Stimulated activated CD8-positive, alpha-beta memory T cell treated with anti-CD3 and anti-CD28 coated beads, Interleukin-15, amount 100 ng/mL, for 48 hours (primary cell): ENCODE measurements around the gene GBF1.

Source experiments
- DNase-seq, 2 donors: peaks; one replicate each; pipeline ENCODE4 v3.0.0-alpha.2; 2020; ENCODE audit warnings: low read depth in 2 of 2

The GBF1 gene

GRCh38 chr10:102395400-102396316, 150.3 kb downstream of the GBF1 start, which contains the start of gene NFKB2:
Gene NFKB2 (plus strand): TSS chr10:102395705. CDS start chr10:102395960, 255 bp downstream.
- DNase-seq = peak; percentile 85 to 86

- DNase-seq = no peak
Measured at GRCh38 chr10:102396317-102396650, 151.0 kb downstream of the GBF1 start.

DNA sequence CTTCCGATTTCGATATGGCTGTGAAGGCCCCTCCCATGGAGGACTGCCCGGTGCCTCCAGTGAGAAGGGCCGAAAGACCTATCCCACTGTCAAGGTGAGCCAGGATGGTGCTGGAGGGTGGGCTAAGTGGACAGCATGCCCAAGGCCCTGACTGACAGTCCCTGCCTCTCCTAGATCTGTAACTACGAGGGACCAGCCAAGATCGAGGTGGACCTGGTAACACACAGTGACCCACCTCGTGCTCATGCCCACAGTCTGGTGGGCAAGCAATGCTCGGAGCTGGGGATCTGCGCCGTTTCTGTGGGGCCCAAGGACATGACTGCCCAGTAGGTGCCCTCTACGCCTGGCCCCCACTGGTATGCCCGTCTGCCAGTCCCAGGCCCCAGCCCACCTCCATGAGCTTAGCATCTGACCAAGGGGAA, 151.4 kb downstream of the GBF1 start:
- no peak for DNase-seq

GRCh38 chr10:102397222-102398171, 152.2 kb downstream of the GBF1 start:
- DNase-seq = no peak

- DNase-seq = no peak
Measured at GRCh38 chr10:102398172-102399020, 153.1 kb downstream of the GBF1 start.

DNA sequence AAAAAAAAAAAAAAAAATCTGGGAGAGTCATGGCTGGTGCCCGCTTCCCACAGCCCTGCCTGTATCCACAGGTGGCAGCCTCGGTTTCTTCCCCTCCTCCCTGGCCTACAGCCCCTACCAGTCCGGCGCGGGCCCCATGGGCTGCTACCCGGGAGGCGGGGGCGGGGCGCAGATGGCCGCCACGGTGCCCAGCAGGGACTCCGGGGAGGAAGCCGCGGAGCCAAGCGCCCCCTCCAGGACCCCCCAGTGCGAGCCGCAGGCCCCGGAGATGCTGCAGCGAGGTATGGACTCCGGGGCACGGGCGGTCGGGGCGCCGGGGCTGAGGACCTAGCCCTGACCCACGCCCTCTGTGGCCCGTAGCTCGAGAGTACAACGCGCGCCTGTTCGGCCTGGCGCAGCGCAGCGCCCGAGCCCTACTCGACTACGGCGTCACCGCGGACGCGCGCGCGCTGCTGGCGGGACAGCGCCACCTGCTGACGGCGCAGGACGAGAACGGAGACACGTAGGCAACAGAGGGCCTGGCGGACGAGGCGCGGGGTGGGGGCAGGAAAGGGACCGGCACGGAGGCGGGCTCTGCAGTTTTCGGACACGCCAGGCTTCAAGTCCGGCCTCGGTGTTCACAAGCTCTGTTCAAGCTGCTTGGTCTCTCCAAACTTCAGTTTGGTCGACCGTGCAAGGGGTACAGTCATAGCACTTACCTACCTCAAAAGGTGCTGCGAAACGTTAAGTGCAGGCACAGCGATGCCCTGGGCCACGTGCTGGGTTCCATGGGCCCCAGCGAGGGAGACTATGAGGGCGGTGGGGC, 154.1 kb downstream of the GBF1 start:
- peak; percentile 82 to 86 for DNase-seq

- no peak for DNase-seq
Measured at GRCh38 chr10:102400076-102400475, 154.7 kb downstream of the GBF1 start.

DNA sequence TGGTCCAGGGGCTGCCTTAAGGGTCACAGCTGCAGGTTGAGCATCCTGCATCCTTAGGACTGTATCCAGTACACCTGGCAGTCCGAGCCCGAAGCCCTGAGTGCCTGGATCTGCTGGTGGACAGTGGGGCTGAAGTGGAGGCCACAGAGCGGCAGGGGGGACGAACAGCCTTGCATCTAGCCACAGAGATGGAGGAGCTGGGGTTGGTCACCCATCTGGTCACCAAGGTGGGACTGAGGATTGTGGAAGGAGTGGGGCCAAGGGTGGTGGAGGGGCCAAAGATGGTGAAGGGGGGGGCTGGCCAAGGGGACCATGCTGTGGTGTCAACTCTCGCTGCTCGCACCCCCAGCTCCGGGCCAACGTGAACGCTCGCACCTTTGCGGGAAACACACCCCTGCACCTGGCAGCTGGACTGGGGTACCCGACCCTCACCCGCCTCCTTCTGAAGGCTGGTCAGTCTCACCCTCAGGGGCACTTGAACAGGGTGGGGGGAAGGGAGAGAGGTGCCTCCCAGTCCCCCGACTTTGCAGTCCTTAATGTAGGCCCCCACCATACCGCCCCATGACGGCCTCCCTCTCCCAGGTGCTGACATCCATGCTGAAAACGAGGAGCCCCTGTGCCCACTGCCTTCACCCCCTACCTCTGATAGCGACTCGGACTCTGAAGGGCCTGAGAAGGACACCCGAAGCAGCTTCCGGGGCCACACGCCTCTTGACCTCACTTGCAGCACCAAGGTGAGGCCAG, 155.4 kb downstream of the GBF1 start:
- DNase-seq = no peak

GRCh38 chr10:102401342-102401654, 156.0 kb downstream of the GBF1 start:
- no peak for DNase-seq

DNA sequence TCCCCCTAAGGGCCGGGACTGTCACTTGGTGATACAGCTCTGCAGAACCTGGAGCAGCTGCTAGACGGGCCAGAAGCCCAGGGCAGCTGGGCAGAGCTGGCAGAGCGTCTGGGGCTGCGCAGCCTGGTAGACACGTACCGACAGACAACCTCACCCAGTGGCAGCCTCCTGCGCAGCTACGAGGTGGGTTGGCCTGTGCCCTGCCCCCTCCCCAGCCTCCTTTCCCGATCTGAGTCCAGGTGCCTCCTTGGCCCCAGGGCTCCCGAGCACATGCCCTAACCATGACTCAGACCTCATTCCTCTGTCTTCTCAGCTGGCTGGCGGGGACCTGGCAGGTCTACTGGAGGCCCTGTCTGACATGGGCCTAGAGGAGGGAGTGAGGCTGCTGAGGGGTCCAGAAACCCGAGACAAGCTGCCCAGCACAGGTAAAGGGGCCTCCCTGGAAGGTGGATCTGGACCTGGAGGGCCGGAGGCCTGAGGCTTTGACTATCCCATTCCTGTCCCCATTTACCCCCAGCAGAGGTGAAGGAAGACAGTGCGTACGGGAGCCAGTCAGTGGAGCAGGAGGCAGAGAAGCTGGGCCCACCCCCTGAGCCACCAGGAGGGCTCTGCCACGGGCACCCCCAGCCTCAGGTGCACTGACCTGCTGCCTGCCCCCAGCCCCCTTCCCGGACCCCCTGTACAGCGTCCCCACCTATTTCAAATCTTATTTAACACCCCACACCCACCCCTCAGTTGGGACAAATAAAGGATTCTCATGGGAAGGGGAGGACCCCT, 156.6 kb downstream of the GBF1 start:
- no peak for DNase-seq

GRCh38 chr10:102402512-102402896, 157.2 kb downstream of the GBF1 start:
- no peak for DNase-seq

GRCh38 chr10:102403115-102403514, 157.8 kb downstream of the GBF1 start:
- no peak for DNase-seq

GRCh38 chr10:102404361-102405107, 159.2 kb downstream of the GBF1 start:
- DNase-seq = no peak

- DNase-seq = no peak
Measured at GRCh38 chr10:102405108-102405571, 159.8 kb downstream of the GBF1 start.

DNA sequence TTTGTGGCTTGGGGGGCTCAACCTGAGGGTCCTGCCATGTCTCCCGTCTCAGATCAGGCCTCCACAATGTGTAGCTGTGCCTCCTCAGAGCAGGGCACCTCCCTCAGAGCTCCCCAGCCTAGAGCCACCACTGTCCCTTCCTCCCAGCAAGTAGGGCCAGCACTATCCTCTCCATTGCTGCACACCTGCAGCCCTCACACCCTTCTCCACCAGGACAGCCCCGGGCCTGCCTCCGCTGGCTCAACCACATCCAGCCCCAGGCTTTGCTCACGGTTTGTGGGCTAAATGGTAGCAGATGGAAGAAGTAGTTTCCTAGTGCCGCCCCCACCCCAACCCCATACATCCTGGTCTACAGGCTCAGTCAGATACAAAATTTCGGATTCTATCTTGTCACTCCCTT, 160.3 kb downstream of the GBF1 start:
- no peak for DNase-seq

- DNase-seq = no peak
Measured at GRCh38 chr10:102406815-102407214, 161.5 kb downstream of the GBF1 start.

DNA sequence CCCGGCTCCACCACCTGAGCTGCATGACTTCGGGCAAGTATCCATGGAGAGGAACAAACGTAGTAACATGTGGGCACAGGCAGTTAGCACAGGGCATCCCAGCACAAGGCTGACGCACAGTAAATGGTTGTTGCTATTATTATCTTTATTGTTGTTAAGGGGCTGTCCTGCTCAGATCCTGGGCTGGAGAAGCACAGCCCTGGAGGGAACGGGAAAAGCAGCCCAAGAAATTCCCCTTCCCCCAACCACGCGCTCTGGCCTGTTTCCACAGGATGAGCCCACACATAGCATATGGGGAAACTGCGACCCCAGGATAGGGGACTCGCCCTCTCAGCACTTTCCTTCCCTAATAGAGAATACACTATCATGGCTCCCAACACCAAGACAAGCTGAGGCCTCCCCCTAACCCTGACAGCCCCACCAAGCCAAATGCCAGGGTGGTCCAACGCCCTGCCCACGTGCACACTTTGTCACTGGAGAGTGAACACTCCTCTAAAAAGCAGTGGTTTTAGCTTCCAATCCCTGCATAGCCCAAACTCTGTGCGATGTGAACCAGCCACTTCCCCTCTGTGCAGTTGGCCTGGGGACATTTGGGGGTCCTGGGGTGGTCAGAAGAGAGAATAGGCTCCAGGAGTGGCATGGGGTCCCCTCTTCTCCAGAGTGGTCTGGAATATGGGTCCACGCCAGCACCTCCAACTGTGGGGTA, 162.2 kb downstream of the GBF1 start:
- DNase-seq = no peak
